OCI-LY1 (cell line): ENCODE data around the gene ENOSF1.

ENCODE experiments used
- H2AFZ ChIP-seq: fragments of 200-600 bp; sonication (generic), shearing (Covaris generic); 2 replicates; pipeline ENCODE4 v1.6.0; 2014; ENCODE audit warnings: antibody characterized with exemption, mild to moderate bottlenecking, low read length
- H3F3A ChIP-seq: fragments of 200-600 bp; sonication (generic), shearing (Covaris generic); 2 replicates; pipeline ENCODE4 v1.6.0; 2014; ENCODE audit warnings: mild to moderate bottlenecking, antibody characterized with exemption, low read length, moderate library complexity; ENCODE audit not compliant: insufficient read depth
- H3K27ac ChIP-seq: fragments of 200-600 bp; sonication (generic); 2 replicates; pipeline ENCODE4 v1.5.1; 2014; ENCODE audit warnings: low read length, mixed run types, mild to moderate bottlenecking, low read depth; ENCODE audit not compliant: poor library complexity, severe bottlenecking
- H3K27me3 ChIP-seq: fragments of 200-600 bp; sonication (generic); 2 replicates; pipeline ENCODE4 v1.6.0; 2014; ENCODE audit warnings: antibody characterized with exemption, mild to moderate bottlenecking, low read length, moderate library complexity; ENCODE audit not compliant: insufficient read depth
- H3K36me3 ChIP-seq: fragments of 200-600 bp; sonication (generic); 2 replicates; pipeline ENCODE4 v1.6.1; 2014; ENCODE audit warnings: mild to moderate bottlenecking, antibody characterized with exemption, low read length, moderate library complexity, mixed read lengths; ENCODE audit not compliant: insufficient read depth
- H3K4me1 ChIP-seq: fragments of 200-600 bp; sonication (generic); 2 replicates; pipeline ENCODE4 v1.5.1; 2014; ENCODE audit warnings: mild to moderate bottlenecking, low read length, moderate library complexity; ENCODE audit not compliant: insufficient read depth, severe bottlenecking
- H3K4me2 ChIP-seq: fragments of 200-600 bp; sonication (generic), shearing (Covaris generic); 2 replicates; pipeline ENCODE4 v1.6.1; 2014; ENCODE audit warnings: low read length
- H3K4me3 ChIP-seq: fragments of 200-600 bp; sonication (generic); 2 replicates; pipeline ENCODE4 v1.5.1; 2014; ENCODE audit warnings: low read length, low read depth, mild to moderate bottlenecking, mixed read lengths; ENCODE audit not compliant: poor library complexity, severe bottlenecking
- H3K79me2 ChIP-seq: fragments of 200-600 bp; shearing (Covaris generic); 2 replicates; pipeline ENCODE4 v1.6.1; 2016; ENCODE audit warnings: mixed run types, low read length, mixed read lengths; ENCODE audit not compliant: insufficient read depth
- H3K9ac ChIP-seq: fragments of 200-600 bp; sonication (generic), shearing (Covaris generic); 2 replicates; pipeline ENCODE4 v1.6.1; 2014; ENCODE audit warnings: mild to moderate bottlenecking, low read length, mixed read lengths
- H3K9me2 ChIP-seq: fragments of 200-600 bp; sonication (generic), shearing (Covaris generic); 2 replicates; pipeline ENCODE4 v1.6.1; 2014; ENCODE audit warnings: low read depth, mild to moderate bottlenecking, low read length, mixed read lengths
- H3K9me3 ChIP-seq: fragments of 200-600 bp; shearing (Covaris generic); 2 replicates; pipeline ENCODE4 v1.6.1; 2014; ENCODE audit warnings: low read length, mixed read lengths
- H4K20me1 ChIP-seq: fragments of 200-600 bp; sonication (generic), shearing (Covaris generic); 2 replicates; pipeline ENCODE4 v1.6.0; 2016; ENCODE audit warnings: mild to moderate bottlenecking, low read length; ENCODE audit not compliant: insufficient read depth
- EZH2 ChIP-seq: fragments of 200-600 bp; sonication (generic), shearing (Covaris generic); IDR thresholded peaks from 2 replicates; pipeline ENCODE4 v1.8.0; 2017; ENCODE audit warnings: borderline replicate concordance, mixed run types, mild to moderate bottlenecking, antibody characterized with exemption, low read length, moderate library complexity, mixed read lengths
- TF ChIP-seq, protein P1 (sequence below): fragments of 200-600 bp; sonication (generic), shearing (Covaris generic); IDR thresholded peaks from 2 replicates; pipeline ENCODE4 v1.5.1; 2017; ENCODE audit warnings: mild to moderate bottlenecking, antibody characterized with exemption, low read length, moderate library complexity, mixed read lengths

The ENOSF1 gene

DNA sequence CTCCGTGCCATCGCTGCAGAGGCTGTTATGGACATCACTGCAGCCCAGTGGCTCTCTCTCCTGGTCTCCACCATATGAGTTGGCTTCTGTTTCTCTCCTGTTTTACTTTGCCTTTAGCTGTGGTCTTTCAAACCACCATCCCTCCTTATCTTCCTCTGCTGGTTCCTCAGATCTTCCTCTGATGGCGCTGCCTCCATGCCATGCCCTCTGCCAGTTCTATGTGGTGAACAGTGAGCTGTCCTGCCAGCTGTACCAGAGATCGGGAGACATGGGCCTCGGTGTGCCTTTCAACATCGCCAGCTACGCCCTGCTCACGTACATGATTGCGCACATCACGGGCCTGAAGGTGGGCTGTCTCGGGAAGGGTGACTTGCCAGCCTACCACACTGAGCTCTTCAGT is 41.9 kb downstream of the ENOSF1 start:
- Histone ChIP-seq H3F3A (no peaks in the 10 kb centered on the region), H2AFZ (no peak overlapping the region), H3K9me2 (no peaks in the 10 kb centered on the region), H4K20me1 (no peaks in the 10 kb centered on the region), H3K27me3 (no peaks in the 10 kb centered on the region), H3K9me3 (no peaks in the 10 kb centered on the region), H3K27ac (no peak overlapping the region), H3K4me1 (no peaks in the 10 kb centered on the region), H3K4me2 (no peak overlapping the region), H3K4me3 (no peak overlapping the region), H3K9ac (no peak overlapping the region), H3K36me3 (peaks cover 51% of the 10 kb centered on the region), H3K79me2 (no peaks in the 10 kb centered on the region)
- TF ChIP-seq EZH2: no peak
- TF ChIP-seq, protein P1, sequence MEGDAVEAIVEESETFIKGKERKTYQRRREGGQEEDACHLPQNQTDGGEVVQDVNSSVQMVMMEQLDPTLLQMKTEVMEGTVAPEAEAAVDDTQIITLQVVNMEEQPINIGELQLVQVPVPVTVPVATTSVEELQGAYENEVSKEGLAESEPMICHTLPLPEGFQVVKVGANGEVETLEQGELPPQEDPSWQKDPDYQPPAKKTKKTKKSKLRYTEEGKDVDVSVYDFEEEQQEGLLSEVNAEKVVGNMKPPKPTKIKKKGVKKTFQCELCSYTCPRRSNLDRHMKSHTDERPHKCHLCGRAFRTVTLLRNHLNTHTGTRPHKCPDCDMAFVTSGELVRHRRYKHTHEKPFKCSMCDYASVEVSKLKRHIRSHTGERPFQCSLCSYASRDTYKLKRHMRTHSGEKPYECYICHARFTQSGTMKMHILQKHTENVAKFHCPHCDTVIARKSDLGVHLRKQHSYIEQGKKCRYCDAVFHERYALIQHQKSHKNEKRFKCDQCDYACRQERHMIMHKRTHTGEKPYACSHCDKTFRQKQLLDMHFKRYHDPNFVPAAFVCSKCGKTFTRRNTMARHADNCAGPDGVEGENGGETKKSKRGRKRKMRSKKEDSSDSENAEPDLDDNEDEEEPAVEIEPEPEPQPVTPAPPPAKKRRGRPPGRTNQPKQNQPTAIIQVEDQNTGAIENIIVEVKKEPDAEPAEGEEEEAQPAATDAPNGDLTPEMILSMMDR: no peak

DNA sequence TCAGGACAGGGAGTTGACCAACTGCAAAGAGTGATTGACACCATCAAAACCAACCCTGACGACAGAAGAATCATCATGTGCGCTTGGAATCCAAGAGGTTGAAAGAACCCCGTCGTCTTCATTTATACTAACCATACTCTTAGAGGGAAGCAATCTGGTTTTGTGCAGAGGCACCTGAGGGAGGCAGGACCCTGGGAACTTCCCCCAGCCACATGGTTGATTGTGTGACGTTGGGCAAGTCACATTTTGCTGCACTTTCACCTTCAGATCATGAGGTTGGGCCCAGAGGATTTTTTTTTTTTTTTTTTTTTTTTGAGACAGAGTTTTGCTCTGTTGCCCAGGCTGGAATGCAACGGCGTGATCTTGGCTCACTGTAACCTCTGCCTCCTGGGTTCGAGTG is 43.4 kb downstream of the ENOSF1 start:
- Histone ChIP-seq H3K27ac (no peak overlapping the region), H3K4me1 (no peaks in the 10 kb centered on the region), H3K9ac (no peak overlapping the region), H3K79me2 (no peaks in the 10 kb centered on the region), H3F3A (no peaks in the 10 kb centered on the region), H3K4me3 (no peak overlapping the region), H3K9me3 (no peaks in the 10 kb centered on the region), H4K20me1 (no peaks in the 10 kb centered on the region), H3K36me3 (peaks cover 46% of the 10 kb centered on the region), H3K9me2 (no peaks in the 10 kb centered on the region), H3K27me3 (no peaks in the 10 kb centered on the region), H2AFZ (no peak overlapping the region), H3K4me2 (no peak overlapping the region)
- TF ChIP-seq EZH2: no peak
- TF ChIP-seq, protein P1: no peak

DNA sequence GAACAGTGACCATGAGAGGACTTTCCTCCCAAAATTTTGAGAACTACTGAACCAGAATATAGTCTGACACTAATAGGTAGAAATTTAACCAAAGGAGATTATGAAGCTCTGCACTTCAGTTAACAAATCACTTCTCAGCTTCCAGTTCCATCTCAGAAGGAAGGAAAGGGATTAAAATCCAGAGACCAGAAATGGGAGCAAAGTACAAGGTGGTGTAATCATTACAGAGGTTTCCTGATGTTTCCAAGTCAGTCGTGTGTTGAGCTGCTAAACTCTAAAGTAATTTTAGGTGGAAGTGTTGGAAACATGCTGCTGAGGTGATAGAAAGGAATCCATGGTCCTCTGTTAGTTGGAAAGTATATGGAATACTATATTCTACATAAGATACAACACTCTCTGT is 44.2 kb downstream of the ENOSF1 start:
- no peak for TF ChIP-seq EZH2
- TF ChIP-seq, protein P1: no peak
- Histone ChIP-seq H4K20me1 (no peaks in the 10 kb centered on the region), H2AFZ (no peak overlapping the region), H3K9ac (no peak overlapping the region), H3K27ac (no peak overlapping the region), H3K79me2 (no peaks in the 10 kb centered on the region), H3K9me2 (no peaks in the 10 kb centered on the region), H3K36me3 (peaks cover 46% of the 10 kb centered on the region), H3K4me2 (no peak overlapping the region), H3K9me3 (no peaks in the 10 kb centered on the region), H3K27me3 (no peaks in the 10 kb centered on the region), H3K4me1 (no peaks in the 10 kb centered on the region), H3F3A (no peaks in the 10 kb centered on the region), H3K4me3 (no peak overlapping the region)
